Activated T-helper 2 cell treated with anti-CD3 and anti-CD28 coated beads, Interferon-gamma antibody, Interleukin-2, Interleukin-4, amounts not matched to agents 10 μg/mL and 5 μg/mL and 100 μg/mL, durations not matched to agents 14 hours and 24 hours and 36 hours (primary cell): ENCODE data around the gene MMP24. TPM values are rescaled to one million over a fixed set of nuclear protein-coding genes. Genes with fewer than 3 reads are reported as not detected.

Experiments
- DNase-seq: peaks from one replicate; pipeline ENCODE4 v3.0.0; 2021; ENCODE audit warnings: low spot score
- H3K27ac Mint-ChIP-seq: one replicate; pipeline ENCODE4 v1.8.0; 2021; ENCODE audit warnings: mixed read lengths
- H3K27me3 Mint-ChIP-seq: one replicate; pipeline ENCODE4 v1.8.0; 2021; ENCODE audit warnings: low read depth, mixed read lengths
- H3K36me3 Mint-ChIP-seq: one replicate; pipeline ENCODE4 v1.8.0; 2021; ENCODE audit warnings: low read depth, mixed read lengths
- H3K4me1 Mint-ChIP-seq: one replicate; pipeline ENCODE4 v1.8.0; 2021; ENCODE audit warnings: low read depth, mixed read lengths
- H3K4me3 Mint-ChIP-seq: one replicate; pipeline ENCODE4 v1.8.0; 2021; ENCODE audit warnings: low read depth, mild to moderate bottlenecking, moderate library complexity, mixed read lengths
- H3K9me3 Mint-ChIP-seq: one replicate; pipeline ENCODE4 v1.8.0; 2021; ENCODE audit warnings: mixed read lengths
- intact Hi-C: fragments of 100-400 bp; cut with micrococcal nuclease; formaldehyde crosslinking; loops from one replicate; pipeline ENCODE4 v1.15.1; 2023
- total RNA-seq: library from RNA; stranded (reverse); gene quantifications from 2 replicates; pipeline ENCODE4 v1.2.3, GENCODE V29; 2022

Gene MMP24
- total RNA-seq, 1 donor from 2014 or later, result not detected

DNA sequence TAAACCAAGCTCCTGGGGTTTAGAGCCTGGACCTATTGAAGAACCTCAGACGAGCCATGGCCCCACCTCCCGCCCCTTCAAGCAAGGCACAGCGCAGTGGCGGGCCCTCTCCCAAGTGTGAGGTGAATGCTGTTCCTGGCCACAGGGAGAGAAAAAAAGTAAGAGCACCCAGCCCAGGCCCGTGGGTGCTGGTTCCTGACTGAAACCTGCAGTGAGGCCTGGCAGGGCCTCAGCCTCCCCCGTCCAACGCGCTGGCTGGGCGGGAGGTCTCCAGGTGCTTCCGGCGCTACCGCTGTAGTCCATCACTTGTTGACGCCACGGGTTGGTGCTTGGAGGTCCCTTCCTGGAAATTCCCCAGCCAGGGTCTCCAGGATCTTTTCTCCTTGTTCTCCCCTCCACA lies 71.2 kb downstream of the MMP24 start:
- intact Hi-C loops, result no loop called here

DNA sequence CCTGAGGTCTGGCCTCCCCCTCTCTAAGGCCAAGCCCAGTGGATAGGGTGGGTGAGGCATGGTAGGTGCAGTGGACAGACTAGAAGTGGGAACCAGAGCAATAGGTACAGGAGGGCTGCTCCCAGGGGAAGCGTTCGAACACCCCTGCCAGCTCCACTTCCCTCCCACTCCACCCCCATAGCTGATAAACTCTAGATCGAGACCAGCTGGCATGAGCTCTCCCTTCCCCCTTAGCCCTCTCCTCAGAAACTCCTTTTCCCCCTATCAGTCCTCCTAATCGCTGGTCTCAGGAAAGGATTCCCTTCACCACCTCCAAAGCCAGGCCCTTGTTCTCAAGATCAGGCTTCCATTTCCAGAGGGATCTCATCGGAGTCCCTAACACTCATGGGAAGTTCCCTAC lies 71.8 kb downstream of the MMP24 start:
- intact Hi-C loops, result no loop called here
- Mint-ChIP-seq H3K4me3 (no peak overlapping the region), H3K4me1 (peaks cover under 1% of the 10 kb centered on the region), H3K9me3 (no peaks in the 10 kb centered on the region), H3K27ac (no peak overlapping the region), H3K27me3 (no peaks in the 10 kb centered on the region), H3K36me3 (no peaks in the 10 kb centered on the region)
- no peak for DNase-seq

More for the DNA sequence above, 71.2 kb downstream of the MMP24 start:
- Mint-ChIP-seq H3K36me3 (no peaks in the 10 kb centered on the region), H3K4me3 (no peak overlapping the region), H3K27me3 (no peaks in the 10 kb centered on the region), H3K27ac (no peak overlapping the region), H3K9me3 (no peaks in the 10 kb centered on the region), H3K4me1 (no peaks in the 10 kb centered on the region)
- no peak for DNase-seq

DNA sequence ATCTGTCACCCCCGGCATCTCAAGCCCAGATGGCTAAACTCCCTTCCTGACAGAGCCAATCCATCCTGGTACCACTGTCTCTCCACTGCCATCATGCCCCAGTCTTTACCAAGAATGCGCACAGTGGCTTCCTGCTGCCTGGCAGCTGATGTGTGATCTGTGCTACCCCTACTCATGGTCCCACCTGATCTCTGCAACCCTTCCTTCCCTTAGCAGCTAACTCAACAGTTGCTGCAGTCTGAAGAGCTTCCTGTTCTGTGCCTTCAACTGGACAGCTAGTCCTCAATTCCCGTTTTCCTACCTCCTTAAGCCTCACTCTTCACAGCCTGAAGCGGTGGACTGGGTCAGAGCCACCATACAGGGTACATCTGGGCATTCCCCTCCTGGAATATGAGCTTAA lies 73.3 kb downstream of the MMP24 start:
- intact Hi-C loops, result no loop called here
- Mint-ChIP-seq H3K4me1 (peaks cover 10% of the 10 kb centered on the region), H3K27ac (no peak overlapping the region), H3K36me3 (no peaks in the 10 kb centered on the region), H3K9me3 (no peaks in the 10 kb centered on the region), H3K4me3 (no peak overlapping the region), H3K27me3 (no peaks in the 10 kb centered on the region)
- no peak for DNase-seq

DNA sequence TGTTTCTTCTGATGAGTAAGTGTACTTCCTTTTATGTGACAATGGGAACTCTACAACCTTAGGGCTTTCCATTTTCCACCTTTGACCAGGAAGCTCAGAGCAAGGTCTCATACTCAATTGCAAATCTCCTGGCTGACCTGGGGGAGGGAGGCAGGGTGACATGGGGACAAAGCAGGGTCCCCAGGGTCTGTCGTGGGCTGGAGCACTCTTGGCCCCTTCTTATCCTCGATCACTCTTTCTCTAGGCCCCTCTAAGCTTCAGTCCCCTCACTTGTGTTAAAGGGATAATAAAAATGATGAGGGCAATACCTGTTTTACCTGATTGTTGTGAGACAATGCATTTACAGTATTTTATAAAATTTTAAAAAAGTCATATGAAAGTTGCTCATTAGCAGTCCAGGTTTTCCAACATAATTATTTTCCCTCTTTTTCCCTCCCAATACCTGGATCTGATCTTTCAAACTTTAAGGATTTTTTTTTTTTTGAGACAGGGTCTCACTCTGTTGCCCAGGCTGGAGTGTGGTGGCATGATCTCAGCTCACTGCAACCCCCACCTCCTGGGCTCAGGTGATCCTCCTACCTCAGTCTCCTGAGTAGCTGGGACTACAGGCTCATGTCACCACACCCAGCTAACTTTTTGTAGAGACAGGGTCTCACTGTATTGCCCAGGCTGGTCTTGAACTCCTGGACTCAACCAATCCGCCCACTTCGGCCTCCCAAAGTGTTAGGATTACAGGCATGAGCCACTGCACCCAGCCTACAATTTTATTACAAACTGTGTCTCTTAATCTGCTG lies 74.2 kb downstream of the MMP24 start:
- peaks cover 18% of the 10 kb centered on the region for H3K4me1 Mint-ChIP-seq
- intact Hi-C loops, result no loop called here
- H3K4me3 Mint-ChIP-seq, result no peak overlapping the region
- no peak overlapping the region for H3K27ac Mint-ChIP-seq
- no peaks in the 10 kb centered on the region for H3K27me3 Mint-ChIP-seq
- DNase-seq, result no peak
- no peaks in the 10 kb centered on the region for H3K9me3 Mint-ChIP-seq
- no peaks in the 10 kb centered on the region for H3K36me3 Mint-ChIP-seq

DNA sequence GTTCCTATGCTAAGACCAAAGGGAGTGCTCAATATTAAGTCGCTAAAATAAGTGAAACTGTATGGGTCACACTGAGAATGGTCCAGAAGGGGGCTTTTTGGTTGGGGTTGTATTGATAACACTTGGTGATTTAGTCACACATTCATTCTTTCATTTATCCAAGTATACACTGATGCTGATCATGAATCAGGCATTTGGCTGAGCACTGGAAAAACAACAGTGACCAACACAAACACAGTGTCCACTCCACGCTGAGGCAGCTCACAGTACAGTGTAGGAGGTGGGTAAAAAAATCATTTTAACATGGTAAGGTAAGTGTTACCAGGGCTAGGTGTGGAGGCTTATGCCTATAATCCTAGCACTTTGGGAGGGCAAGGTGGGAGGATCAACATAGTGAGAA lies 74.9 kb downstream of the MMP24 start:
- H3K9me3 Mint-ChIP-seq, result no peaks in the 10 kb centered on the region
- no peak overlapping the region for H3K4me3 Mint-ChIP-seq
- H3K27me3 Mint-ChIP-seq, result no peaks in the 10 kb centered on the region
- no peak overlapping the region for H3K27ac Mint-ChIP-seq
- intact Hi-C loops, result no loop called here
- H3K36me3 Mint-ChIP-seq, result peaks cover 1% of the 10 kb centered on the region
- no peak for DNase-seq
- peaks cover 24% of the 10 kb centered on the region for H3K4me1 Mint-ChIP-seq

DNA sequence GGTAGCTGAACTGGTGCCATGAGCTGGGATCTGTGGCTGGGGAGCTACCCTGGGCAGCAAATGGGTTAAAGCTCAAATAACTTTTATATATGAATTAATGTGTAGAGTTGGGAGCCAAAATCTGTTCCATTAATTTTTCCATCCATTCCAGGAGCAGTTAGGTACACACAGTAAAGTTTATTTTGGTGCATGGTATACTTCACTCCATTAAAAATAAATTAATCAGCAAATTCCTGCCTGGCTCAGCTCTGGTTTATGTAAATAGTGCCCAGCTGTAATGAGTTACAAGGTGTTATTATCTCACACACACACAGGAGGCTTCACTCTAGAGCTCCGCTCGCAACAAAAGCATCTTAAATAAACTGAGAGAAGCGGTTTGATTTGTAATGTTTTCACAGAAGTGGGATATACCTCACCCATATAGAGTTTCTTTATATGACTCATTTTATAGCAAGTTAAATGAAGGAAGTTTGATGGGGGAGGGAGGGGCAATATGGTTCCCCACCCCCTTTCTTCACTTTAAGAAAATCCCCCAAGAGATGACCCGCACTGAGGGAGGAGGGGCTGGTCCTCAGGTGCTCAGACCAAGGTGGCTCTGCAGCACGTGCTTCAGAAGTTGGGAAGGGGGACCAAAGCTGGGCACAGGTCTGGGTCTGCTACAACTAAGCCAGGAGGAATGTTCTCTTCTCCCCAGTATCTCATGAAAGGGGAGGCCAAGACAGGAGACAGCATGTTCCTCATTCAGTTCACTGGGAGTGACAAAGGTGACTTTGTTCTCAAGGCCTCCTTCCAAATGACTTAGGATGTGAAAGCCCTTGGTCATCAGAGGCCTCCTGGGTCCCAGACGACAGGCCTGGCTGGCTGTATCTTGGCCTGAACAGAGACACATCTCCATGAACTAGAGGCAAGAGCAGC lies 76.2 kb downstream of the MMP24 start:
- intact Hi-C loops, result loop anchor here (1.0 kb wide), 1 partner anchor 27 kb away; no protein-coding TSS in a partner anchor
- Mint-ChIP-seq H3K36me3 (peaks cover 3% of the 10 kb centered on the region), H3K27ac (no peak overlapping the region), H3K4me1 (peaks cover 29% of the 10 kb centered on the region), H3K4me3 (no peak overlapping the region), H3K27me3 (no peaks in the 10 kb centered on the region), H3K9me3 (no peaks in the 10 kb centered on the region)
- no peak for DNase-seq

DNA sequence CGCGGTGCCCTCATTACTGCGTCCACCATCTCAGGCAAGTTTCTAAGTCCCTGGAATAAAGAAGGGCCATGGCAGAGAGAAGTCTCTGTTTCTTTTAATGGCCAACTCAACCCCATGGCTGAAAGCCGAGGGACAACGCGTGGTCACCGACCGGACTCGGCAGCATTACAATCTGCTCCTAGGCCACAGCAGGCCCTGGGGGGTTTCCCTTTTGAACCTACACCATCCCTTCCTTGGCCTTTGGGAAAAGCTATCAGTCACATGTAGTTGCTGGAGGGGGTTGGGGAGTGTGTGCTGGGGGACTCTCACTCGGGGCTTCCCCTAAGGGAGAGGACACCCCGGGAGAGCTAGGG lies 76.9 kb downstream of the MMP24 start:
- Mint-ChIP-seq H3K36me3 (peaks cover 3% of the 10 kb centered on the region), H3K27me3 (no peaks in the 10 kb centered on the region), H3K9me3 (no peaks in the 10 kb centered on the region), H3K4me3 (no peak overlapping the region), H3K27ac (no peak overlapping the region), H3K4me1 (peaks cover 29% of the 10 kb centered on the region)
- DNase-seq, result no peak
- intact Hi-C loops, result loop anchor here (1.0 kb wide), 1 partner anchor 26 kb away; no protein-coding TSS in a partner anchor

DNA sequence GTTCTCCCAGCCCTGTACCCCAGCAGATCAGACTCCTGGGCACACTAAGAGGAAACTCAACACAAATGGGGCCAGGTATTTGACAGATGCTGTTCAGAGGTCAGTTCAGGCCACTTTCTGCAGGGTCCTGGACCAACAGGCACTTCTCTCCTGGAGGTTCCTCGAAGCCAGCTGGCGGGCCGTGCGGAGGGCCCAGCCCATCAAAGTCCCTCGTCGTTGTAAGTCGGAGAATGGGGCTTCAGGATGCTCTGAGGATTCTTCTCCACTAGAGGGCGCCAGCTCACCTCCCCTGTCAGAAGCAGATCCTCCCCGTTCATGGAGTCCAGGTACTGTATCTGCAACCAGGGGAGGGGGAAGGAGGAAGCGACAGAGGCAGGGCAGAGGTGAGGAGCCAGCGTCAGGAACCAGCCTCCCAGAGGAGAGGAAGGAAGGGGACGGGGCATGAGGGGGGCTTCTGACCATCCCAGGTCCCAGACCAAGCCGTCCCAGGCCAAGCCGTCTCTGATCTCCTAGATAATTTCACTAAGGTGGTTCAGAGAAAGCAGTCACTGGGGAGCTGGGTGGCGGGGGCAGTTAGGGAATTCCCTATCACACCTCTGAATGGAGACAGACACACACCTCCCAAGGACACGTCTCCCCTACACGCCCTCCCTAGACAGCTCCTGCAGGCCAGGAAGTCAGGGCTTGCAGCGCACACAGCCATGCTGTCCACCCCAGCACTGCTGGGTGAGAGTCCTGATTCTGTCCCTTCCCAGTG lies 77.4 kb downstream of the MMP24 start:
- Mint-ChIP-seq H3K4me1 (peaks cover 29% of the 10 kb centered on the region), H3K36me3 (peaks cover 3% of the 10 kb centered on the region), H3K27me3 (no peaks in the 10 kb centered on the region), H3K9me3 (no peaks in the 10 kb centered on the region), H3K27ac (peak overlapping the region; percentile 74), H3K4me3 (no peak overlapping the region)
- DNase-seq, result peak; percentile 76
- intact Hi-C loops, result loop anchor here (1.0 kb wide), 2 partner anchors 25 to 135 kb away; no protein-coding TSS in a partner anchor

DNA sequence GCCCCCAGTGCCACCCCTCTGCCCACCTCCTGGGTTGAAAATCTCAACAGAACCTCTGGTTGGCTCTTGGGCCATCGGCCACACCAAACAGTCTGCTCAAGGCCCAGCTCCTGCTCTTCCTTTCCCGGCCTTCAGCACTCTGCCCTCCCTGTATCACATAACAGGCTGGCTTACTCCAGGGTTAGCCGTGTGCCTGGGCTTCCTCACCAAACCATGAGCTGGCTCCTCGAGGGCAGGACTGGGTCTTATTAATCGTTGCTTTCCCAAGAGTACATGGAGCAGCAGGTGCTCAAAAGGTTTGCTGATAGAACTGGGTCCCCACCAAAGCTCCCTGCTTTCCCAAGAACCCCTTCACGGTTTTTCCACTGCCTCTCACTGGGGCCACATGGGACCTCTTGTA lies 78.5 kb downstream of the MMP24 start:
- Mint-ChIP-seq H3K4me1 (peaks cover 30% of the 10 kb centered on the region), H3K27me3 (no peaks in the 10 kb centered on the region), H3K9me3 (no peaks in the 10 kb centered on the region), H3K27ac (peak overlapping the region; percentile 93), H3K4me3 (no peak overlapping the region), H3K36me3 (peaks cover 6% of the 10 kb centered on the region)
- DNase-seq, result no peak
- intact Hi-C loops, result loop anchor here (1.0 kb wide), 1 partner anchor 134 kb away; no protein-coding TSS in a partner anchor

DNA sequence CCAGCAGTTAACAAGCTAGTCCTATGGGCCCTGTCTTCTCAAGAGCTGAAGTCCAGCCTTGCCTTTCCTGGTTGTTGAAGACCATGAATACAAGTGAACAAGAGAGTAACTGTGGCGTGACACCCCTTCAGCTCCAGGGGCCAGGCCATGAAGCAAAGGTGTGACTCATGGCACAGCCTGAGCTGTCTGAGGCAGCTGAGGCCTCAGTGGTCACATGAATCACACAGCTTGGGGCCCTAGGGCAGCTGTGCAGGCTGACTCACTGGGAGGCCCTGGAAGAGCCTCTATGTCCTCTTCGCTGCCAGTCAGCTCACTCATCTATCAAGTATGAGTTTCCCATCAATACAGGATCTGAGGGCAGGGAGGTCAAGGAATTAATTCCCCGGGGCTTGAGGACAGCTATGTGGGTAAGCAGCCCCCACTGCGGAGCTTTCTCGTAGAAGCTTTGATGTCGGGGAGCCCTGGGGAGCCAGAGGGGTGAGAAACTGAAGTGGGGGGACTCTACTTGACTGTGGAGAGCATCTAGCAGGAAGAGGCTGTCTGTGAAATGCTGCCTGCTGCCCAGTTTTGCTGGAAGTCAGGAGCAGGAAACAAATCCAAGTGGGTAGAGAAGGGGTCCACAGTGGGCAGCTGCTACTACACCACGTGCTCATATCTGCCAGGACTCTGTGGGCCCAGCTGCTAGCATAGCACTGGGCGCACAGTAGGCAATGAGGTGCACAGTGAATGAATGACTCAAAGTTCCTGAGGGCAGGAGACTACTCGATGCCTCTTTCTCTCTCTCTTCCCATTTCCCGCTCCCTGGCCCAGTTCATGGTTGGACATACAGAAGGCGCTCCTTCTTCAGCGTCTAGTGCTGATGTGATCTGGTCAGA lies 79.4 kb downstream of the MMP24 start:
- Mint-ChIP-seq H3K27me3 (no peaks in the 10 kb centered on the region), H3K27ac (peak overlapping the region; percentile 93), H3K4me1 (peaks cover 31% of the 10 kb centered on the region), H3K36me3 (peaks cover 8% of the 10 kb centered on the region), H3K4me3 (peak overlapping the region; percentile 43), H3K9me3 (no peaks in the 10 kb centered on the region)
- intact Hi-C loops, result no loop called here
- peak; percentile 43 for DNase-seq

DNA sequence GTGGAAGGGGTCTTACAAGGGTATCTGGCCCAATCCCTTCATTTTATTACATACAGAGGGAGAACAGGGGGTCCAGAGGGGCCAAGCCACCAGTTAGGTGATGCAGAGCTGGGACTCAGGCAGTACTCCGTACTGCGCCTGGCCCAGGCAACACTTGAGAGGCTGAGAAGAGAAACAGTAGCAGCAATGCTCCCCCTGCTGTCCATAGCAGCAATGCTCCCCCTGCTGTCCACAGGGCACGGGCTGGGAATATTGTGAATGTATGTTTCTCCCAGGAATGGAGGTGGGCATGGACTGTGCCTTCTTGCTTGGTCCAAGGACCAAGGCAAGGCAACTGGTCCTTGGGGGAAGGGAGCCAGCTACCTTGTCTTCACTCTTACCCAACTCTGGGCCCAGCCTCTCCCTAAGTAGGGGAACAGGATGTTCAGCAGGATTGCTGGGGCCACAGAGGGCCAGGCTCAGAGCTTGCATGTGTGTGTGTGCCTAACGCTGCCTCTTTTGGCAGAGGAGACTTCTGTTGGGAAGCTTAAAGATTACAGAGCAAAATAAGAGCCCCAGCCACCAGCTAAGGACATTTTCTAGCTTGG lies 80.5 kb downstream of the MMP24 start:
- peaks cover 9% of the 10 kb centered on the region for H3K36me3 Mint-ChIP-seq
- intact Hi-C loops, result no loop called here
- H3K27me3 Mint-ChIP-seq, result no peaks in the 10 kb centered on the region
- H3K27ac Mint-ChIP-seq, result peak overlapping the region; percentile 93
- H3K4me3 Mint-ChIP-seq, result no peak overlapping the region
- DNase-seq, result peak; percentile 26
- peaks cover 40% of the 10 kb centered on the region for H3K4me1 Mint-ChIP-seq
- no peaks in the 10 kb centered on the region for H3K9me3 Mint-ChIP-seq
